GM19351 (cell line): ENCODE data around the gene TECPR2.

Experiments
- ATAC-seq: cut with Tn5 transposase; IDR thresholded peaks from one replicate; pipeline ENCODE4 v1.9.1; 2021; ENCODE audit warnings: mild to moderate bottlenecking, moderate library complexity; ENCODE audit not compliant: unreplicated experiment

TECPR2 gene

GRCh38 chr14:102421411-102422057 lies 58.8 kb downstream of the TECPR2 start:
- ATAC-seq: no peak

GRCh38 chr14:102424520-102424919 lies 61.8 kb downstream of the TECPR2 start:
- ATAC-seq: no peak

DNA sequence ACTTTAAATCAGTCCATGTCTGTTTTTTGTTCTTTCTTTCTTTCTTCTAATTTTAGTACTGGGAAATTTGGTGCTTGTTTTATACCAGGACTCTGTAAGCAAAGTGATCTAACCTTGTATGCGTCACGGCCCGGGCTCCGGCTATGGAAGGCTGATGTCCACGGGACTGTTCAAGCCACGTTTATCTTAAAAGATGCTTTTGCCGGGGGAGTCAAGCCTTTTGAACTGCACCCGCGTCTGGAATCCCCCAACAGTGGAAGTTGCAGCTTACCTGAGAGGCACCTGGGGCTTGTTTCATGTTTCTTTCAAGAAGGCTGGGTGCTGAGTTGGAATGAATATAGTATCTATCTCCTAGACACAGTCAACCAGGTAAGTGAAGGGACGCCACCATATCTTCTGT lies 62.2 kb downstream of the TECPR2 start:
- no peak for ATAC-seq

DNA sequence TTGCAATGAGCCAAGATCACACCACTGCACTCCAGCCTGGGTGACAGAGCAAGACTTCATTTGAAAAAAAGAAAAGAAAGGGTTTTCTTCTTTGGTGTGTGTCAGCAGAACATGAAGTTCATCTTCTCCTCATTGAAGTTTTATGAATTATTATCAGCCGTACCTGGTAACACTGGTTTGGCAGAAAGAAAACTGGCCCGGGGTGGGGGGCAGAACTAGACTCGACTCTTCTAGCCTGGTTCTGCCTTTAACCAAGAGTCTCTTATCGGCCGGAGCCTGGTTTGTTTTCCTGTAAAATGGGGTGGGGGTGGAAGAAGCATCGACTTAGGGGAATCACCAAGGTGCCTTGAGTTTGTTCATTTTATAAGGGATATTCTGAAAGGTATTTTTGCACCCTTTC lies 64.1 kb downstream of the TECPR2 start:
- no peak for ATAC-seq

DNA sequence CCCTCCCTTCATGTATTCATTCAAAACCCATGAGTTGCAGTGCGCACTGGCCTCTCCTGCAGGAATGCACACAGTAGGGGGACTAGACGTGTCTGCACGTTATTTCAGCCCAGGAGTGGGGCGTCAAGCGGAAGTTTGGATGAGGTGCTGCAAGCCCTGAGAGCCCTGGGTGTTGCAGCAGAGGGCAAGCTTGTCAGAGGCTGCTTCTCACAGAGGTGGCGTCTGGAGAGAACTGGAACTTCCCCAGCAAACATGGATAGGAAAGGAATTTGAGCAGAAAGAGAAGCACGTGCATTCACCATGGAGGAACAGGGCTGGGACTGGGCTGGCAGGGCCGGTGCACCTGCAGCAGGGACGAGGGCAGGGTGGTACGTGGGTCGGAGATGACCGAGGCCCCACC lies 64.9 kb downstream of the TECPR2 start:
- no peak for ATAC-seq

DNA sequence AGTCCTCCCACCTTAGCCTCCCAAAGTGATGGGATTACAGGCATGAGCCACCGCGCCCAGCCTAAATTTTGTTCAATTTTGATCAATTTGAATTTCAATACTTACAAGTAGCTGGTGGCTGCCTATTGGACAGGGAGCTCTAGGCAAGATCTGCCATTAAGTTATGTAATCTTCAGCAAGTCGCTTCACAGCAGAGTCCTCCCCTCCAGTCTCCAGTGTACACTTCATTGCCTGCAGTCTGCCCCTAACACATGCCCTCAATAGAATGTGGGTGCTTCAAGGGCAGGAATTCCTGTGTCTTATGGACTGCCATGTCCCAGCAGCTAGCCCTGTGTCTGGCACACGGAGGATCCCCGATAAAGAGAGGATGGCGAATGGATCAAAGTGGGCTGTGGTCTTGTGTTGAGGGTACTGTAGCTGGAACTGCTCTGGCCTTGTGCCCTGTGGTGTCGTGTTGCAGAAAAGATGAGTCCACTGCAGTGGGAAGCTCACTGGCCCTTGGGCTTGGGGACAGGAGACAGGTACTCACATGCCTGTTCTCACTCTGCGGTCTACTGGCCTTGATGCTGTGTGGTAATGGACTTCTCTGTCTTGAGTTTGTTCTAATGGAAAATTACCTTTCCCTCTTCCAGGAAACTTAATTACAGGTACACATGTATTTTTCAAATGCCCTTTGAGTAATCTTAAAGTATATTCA lies 67.6 kb downstream of the TECPR2 start:
- no peak for ATAC-seq

DNA sequence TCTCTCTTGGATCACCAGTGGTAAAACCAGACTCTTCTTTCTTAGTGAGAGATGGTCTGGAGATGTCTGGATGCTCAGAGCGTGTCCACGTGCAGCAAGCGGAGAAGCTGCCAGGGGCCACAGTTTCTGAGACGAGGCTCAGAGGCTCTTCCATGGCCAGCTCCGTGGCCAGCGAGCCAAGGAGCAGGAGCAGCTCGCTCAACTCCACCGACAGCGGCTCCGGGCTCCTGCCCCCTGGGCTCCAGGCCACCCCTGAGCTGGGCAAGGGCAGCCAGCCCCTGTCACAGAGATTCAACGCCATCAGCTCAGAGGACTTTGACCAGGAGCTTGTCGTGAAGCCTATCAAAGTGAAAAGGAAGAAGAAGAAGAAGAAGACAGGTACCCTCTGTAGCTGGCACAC lies 69.0 kb downstream of the TECPR2 start:
- ATAC-seq: no peak

DNA sequence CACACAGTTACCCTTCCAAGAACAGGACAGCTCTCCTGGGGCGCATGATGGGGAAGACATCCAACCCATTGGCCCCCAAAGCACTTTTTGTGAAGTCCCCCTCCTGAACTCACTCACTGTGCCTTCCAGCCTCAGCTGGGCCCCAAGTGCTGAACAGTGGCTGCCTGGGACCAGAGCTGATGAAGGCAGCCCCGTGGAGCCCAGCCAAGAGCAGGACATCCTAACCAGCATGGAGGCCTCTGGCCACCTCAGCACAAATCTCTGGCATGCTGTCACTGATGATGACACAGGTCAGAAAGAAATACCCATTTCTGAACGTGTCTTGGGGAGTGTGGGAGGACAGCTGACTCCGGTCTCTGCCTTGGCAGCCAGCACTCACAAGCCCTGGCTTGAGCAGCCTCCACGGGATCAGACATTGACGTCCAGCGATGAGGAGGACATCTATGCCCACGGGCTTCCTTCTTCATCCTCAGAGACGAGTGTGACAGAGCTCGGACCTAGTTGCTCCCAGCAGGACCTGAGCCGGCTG lies 72.0 kb downstream of the TECPR2 start:
- no peak for ATAC-seq

DNA sequence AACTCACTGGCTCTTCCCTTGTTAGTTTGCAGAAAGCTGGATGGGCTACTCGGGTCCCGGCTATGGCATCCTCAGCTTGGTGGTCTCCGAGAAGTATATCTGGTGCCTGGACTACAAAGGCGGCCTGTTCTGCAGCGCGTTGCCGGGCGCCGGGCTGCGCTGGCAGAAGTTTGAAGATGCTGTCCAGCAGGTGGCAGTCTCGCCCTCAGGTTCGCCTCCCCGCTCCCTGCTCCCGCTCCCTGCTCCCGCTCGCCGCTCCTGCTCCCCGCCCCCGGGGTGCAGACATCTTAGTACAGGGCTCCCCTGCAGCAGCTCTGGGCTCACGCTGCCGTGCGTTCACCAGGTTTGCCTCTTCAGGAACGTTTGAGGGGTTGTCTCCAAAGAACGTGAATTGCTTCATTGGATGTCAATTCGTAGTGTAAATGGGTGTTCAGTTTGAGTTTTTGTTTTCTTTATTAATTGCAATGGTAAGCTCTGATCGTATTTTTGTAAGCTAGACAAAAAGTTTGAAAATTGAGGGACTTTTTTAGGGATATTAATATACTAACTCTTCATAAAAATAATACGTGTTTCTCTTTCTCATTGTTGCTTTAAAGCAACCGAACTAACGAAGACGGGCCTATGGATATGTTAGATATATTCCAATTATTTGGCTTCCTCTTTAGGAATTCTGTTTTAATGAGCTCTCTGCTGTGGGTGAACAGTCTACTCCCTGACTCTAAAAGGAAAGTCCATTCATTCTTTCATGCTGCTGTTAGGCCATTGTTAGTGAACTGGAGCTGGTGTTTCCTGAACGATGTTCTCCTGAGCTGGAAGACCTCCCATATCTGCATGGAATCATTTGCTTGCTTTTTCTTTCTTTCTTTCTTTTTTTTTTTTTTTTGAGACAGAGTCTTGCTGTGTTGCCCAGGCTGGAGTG lies 75.5 kb downstream of the TECPR2 start:
- ATAC-seq: no peak

DNA sequence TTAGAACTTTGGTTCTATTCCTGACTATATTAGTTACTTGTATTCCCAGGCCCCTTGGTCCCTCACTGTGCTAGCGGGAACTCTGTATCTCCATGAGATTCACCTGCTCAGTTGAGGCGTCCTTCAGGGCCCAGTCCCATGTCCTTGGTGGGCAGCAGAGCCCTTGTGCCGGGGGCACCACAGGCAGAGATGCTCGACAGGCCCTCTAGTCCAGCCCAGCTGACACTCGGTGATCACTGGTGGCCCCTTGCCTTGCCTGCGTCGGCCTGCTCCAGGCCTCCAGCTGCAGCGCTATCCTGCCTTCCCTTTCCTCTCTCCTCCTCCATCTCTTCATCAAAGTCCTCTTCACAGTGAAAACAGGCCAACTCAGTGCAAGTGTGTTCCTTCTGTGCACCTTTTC lies 76.8 kb downstream of the TECPR2 start:
- ATAC-seq: no peak

DNA sequence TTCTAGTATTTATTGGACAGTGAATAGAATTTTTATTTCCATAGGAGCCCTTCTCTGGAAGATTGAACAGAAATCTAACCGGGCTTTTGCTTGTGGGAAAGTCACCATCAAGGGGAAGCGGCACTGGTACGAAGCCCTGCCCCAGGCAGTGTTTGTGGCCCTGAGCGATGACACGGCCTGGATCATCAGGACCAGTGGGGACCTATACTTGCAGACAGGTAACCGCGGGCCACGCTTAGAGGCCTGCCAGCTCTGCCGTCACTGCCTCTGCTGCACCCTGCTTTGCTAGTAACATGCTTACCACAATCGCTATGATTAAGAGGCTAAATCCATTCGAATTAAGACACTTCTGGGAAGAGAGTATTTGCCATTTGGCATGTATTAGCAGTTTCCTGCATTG lies 77.7 kb downstream of the TECPR2 start:
- no peak for ATAC-seq

GRCh38 chr14:102442241-102443211 lies 79.8 kb downstream of the TECPR2 start:
- no peak for ATAC-seq

DNA sequence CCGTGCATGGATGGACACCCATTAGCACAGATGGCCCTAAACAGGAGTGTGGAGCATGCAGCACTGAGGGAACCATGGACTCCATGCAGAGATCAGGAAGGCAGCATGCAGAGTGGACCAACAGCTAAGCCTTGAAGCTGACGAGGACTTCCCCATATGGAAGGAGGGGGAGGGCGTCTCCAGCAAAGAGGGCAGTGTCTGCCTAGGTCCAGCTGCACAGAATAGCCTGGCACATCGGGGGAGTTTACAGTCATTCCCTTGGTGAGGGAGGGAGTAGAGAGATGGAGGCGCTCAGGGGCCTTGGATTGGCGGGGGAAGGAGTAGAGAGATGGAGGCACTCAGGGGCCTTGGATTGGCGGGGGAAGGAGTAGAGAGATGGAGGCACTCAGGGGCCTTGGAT lies 82.3 kb downstream of the TECPR2 start:
- no peak for ATAC-seq

- ATAC-seq: no peak
These were observed 82.9 kb downstream of the TECPR2 start for GRCh38 chr14:102445641-102446040.

DNA sequence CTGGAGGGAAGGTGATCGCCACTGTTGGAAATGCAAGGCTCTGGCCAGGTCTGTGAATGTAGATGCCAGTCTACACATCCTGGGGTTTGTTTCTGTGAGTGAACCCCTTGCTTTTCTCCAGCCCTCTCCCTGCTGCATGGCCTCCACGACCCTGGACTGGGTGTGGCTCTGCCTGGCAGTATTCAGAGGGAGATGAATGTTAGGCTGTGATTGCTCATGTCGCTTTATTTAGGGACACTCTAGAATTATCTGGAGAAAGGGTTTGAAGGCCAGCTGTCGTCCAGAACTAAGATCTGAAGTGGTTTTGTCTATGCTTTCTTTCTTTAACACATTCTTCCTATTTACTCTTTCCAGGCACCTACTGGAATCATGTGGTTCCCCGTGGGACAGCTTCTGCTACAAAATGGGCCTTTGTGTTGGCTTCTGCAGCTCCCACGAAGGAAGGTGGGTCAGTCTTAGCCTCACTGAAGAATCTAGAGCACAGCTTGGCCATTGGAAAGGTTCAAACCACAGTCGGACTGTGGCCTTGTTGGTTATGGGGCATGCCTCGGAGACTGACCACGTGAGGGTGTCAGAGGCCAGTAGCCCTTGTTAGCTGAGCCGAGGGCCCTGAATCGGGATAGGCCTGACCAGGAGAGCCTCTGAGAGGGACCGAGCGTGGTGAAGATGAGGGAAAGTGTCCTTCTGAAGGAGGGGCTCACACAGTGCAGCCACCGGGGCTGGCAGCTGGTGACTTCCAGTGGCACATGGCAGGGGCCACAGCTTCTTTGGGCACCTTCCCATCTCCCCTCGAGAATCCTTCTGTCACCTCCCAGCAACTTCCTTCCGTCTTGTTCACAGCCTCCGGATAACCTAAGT lies 87.7 kb downstream of the TECPR2 start:
- ATAC-seq: no peak

DNA sequence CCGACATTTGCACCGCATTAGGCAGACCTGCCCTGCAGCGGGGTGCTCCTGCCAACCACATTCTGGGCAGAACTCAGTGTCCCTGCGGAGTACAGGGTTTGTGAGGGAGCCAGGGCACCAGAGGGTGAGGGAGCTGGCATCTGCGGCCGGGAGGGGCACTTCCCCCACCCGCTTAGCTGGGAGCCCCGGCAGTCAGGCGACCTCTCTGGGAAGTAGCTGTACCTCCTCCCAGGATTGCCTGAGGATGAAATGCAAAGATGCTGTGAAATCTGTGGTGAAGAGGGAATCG lies 88.3 kb downstream of the TECPR2 start:
- no peak for ATAC-seq

DNA sequence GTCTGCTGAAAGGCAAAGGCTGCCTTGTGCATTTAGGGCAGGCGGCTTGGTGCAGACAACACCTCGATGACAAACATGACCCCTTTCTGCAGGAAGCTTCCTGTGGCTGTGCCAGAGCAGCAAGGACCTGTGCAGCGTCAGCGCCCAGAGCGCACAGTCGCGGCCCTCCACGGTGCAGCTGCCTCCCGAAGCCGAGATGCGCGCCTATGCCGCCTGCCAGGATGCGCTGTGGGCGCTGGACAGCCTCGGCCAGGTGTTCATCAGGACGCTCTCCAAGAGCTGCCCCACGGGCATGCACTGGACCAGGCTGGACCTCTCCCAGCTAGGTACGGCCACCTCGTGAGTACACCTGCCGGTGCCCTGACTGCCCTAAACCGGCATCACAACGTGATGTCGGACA lies 89.6 kb downstream of the TECPR2 start:
- ATAC-seq: no peak

DNA sequence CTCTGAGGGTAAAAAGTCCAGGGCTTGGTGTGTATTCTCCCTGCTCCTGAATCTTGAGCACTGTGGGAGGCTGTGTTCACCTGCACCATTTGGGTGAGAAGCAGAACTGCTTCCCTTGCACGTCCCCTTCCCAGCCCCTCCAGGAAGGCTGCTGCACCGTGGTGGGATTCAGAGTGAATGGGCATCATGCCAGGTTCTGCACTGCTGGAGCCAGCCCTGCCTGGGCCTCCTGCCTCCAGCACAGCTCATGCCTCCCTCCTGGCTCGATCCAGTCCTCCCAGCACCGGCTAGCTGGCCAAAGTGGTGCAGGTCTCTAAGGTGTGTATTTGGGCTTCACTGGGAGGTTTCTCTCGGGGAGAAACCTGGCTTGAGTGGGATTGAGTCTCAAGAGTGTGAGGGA lies 92.0 kb downstream of the TECPR2 start:
- no peak for ATAC-seq

DNA sequence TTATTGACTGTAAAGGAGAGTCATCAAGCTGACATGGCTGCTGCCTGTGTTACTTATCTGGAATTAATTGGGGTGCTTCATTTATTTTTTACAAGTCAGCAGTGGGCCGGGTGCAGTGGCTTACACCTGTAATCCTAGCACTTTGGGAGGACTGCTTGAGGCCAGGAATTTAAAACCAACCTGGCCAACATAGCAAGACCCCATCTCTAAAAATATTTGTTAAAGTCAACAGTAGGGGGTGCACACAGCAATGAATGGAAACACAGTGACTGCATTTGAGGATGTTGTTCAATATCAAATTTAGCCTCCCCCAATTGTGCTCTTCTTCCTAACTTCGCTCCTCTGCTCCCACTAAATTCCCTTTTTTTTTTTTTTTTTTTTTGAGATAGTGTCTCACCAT lies 94.8 kb downstream of the TECPR2 start:
- ATAC-seq: no peak
